GM12878 (cell line): Measurements from ENCODE around the gene SLX9. TPM values are rescaled to one million over a fixed set of nuclear protein-coding genes. Genes with fewer than 3 reads are reported as not detected.

Experiments used
- ATAC-seq: fragments of 200-7000 bp; cut with Tn5 transposase; 3 replicates; pipeline ENCODE4 v1.9.1; 2020; ENCODE audit warnings: mild to moderate bottlenecking, moderate library complexity
- BruUV-seq: library from RNA; stranded (reverse); fragments of 400-500 nt; replicated peaks from 2 replicates; lab custom pipeline; 2021; lab: Mats Ljungman, UMichigan
- CTCF ChIA-PET: fragments of 300-600 bp; sonication (Branson Sonifier 250); formaldehyde crosslinking; extraction: SDS; loops from one replicate; lab custom pipeline; 2021; ENCODE audit warnings: inconsistent platforms; lab: Yijun Ruan, JAX
- POLR2A ChIA-PET: fragments of 350-600 bp; formaldehyde crosslinking; extraction: SDS; loops from one replicate; lab custom pipeline; 2021; ENCODE audit warnings: inconsistent platforms; lab: Charles Lee
- RAD21 ChIA-PET: fragments of 300-600 bp; sonication (Branson Sonifier 250); formaldehyde crosslinking; loops from one replicate; lab custom pipeline; 2023; ENCODE audit warnings: antibody characterized with exemption; ENCODE audit not compliant: unreplicated experiment; lab: Charles Lee
- SMC1A ChIA-PET: fragments of 300-600 bp; sonication (Branson Sonifier 250); formaldehyde crosslinking; loops from one replicate; lab custom pipeline; 2023; ENCODE audit not compliant: unreplicated experiment, uncharacterized antibody; lab: Charles Lee
- DNase-seq: peaks from one replicate; pipeline ENCODE4 v3.0.0-alpha.2; 2011; ENCODE audit warnings: low read depth, low spot score
- FAIRE-seq: peaks from 3 replicates; lab custom pipeline; 2011; peaks lifted over from hg19 to GRCh38; lab: Jason Lieb, UNC
- H2AFZ ChIP-seq: 2 replicates; pipeline ENCODE4 v1.6.0; 2011; ENCODE audit warnings: low read depth, low read length, control low read depth; ENCODE audit not compliant: control insufficient read depth
- H3K27ac ChIP-seq: 2 replicates; pipeline ENCODE4 v1.5.1; 2011; ENCODE audit warnings: control low read depth; ENCODE audit not compliant: control insufficient read depth, insufficient read depth
- H3K27me3 ChIP-seq, 2 experiments: replicated peaks in 1 of 2; 2 replicates each; pipeline versions ENCODE4 v1.6.0 to v1.6.1; 2011; ENCODE audit warnings: low read length in 1 of 2; ENCODE audit not compliant: control insufficient read depth in 2 of 2, insufficient read depth in 2 of 2
- H3K36me3 ChIP-seq, 2 experiments: 2 replicates each; pipeline ENCODE4 v1.5.1; 2011; ENCODE audit warnings: low read length in 1 of 2; ENCODE audit not compliant: control insufficient read depth in 2 of 2, insufficient read depth in 2 of 2
- H3K4me1 ChIP-seq: 2 replicates; pipeline ENCODE4 v1.6.1; 2011; ENCODE audit warnings: mild to moderate bottlenecking, low read length, moderate library complexity, mixed read lengths; ENCODE audit not compliant: control insufficient read depth, insufficient read depth
- H3K4me2 ChIP-seq: 2 replicates; pipeline ENCODE4 v1.6.0; 2011; ENCODE audit warnings: control low read depth; ENCODE audit not compliant: control insufficient read depth, insufficient read depth
- H3K4me3 ChIP-seq: fragments of 200-600 bp; sonication (generic); 2 replicates; pipeline ENCODE4 v1.5.1; 2016
- H3K79me2 ChIP-seq: 2 replicates; pipeline ENCODE4 v1.6.0; 2011; ENCODE audit warnings: low read length; ENCODE audit not compliant: control insufficient read depth, insufficient read depth
- H3K9ac ChIP-seq: 2 replicates; pipeline ENCODE4 v1.8.0; 2011; ENCODE audit warnings: low read length, control low read depth, mixed read lengths; ENCODE audit not compliant: control insufficient read depth, insufficient read depth
- H3K9me3 ChIP-seq: replicated peaks from 3 replicates; pipeline ENCODE4 v1.5.1; 2011; ENCODE audit warnings: mild to moderate bottlenecking, low read length; ENCODE audit not compliant: control insufficient read depth, insufficient read depth
- H4K20me1 ChIP-seq: 2 replicates; pipeline ENCODE4 v1.6.0; 2011; ENCODE audit not compliant: control insufficient read depth, insufficient read depth
- CHD2 ChIP-seq: IDR thresholded peaks from 2 replicates; pipeline ENCODE4 v1.6.1; 2011; ENCODE audit warnings: low read depth, low read length, improper control_type of control experiment, borderline replicate concordance
- CHD4 ChIP-seq: fragments of 200-600 bp; sonication (generic); IDR thresholded peaks from 2 replicates; pipeline ENCODE4 v1.6.1; 2016; ENCODE audit warnings: mild to moderate bottlenecking
- ESRRA ChIP-seq: IDR thresholded peaks from 2 replicates; pipeline ENCODE4 v1.6.1; 2012; ENCODE audit warnings: mild to moderate bottlenecking, low read length, improper control_type of control experiment
- NBN ChIP-seq: fragments of 450-650 bp; IDR thresholded peaks from 2 replicates; pipeline ENCODE4 v1.6.1; 2016
- NFYA ChIP-seq: IDR thresholded peaks from 2 replicates; pipeline ENCODE4 v1.6.1; 2011; ENCODE audit warnings: low read depth, mild to moderate bottlenecking, low read length, improper control_type of control experiment, borderline replicate concordance
- NFYB ChIP-seq: IDR thresholded peaks from 2 replicates; pipeline ENCODE4 v1.6.1; 2011; ENCODE audit warnings: low read depth, mild to moderate bottlenecking, low read length, improper control_type of control experiment, moderate library complexity; ENCODE audit not compliant: insufficient read depth
- PAX5 ChIP-seq: IDR thresholded peaks from 2 replicates; pipeline ENCODE4 v1.6.1; 2011; ENCODE audit warnings: low read depth, low read length, borderline replicate concordance
- POLR2AphosphoS5 ChIP-seq: IDR thresholded peaks from 2 replicates; pipeline ENCODE4 v1.6.1; 2011; ENCODE audit warnings: mild to moderate bottlenecking, low read length, inconsistent platforms
- RCOR1 ChIP-seq: conservative IDR thresholded peaks from 2 replicates; pipeline ENCODE4 v1.6.1; 2012; ENCODE audit warnings: low read depth, low read length, improper control_type of control experiment
- TCF3 ChIP-seq: IDR thresholded peaks from 2 replicates; pipeline ENCODE4 v1.6.1; 2012; ENCODE audit warnings: low read depth, mild to moderate bottlenecking, low read length, borderline replicate concordance; ENCODE audit not compliant: insufficient read depth
- TCF7 ChIP-seq: IDR thresholded peaks from 2 replicates; pipeline ENCODE4 v1.6.1; 2014; ENCODE audit warnings: antibody characterized with exemption, borderline replicate concordance
- YBX1 ChIP-seq: fragments of 450-650 bp; IDR thresholded peaks from 2 replicates; pipeline ENCODE4 v1.6.1; 2016; ENCODE audit warnings: antibody characterized with exemption
- ZSCAN29 ChIP-seq: fragments of 450-650 bp; IDR thresholded peaks from 2 replicates; pipeline ENCODE4 v1.6.1; 2017; ENCODE audit warnings: mild to moderate bottlenecking, moderate library complexity
- WGBS: methylation state at CpG from one replicate; pipeline ENCODE4 v1.1.6; 2016; ENCODE audit warnings: low lambda C conversion rate; ENCODE audit not compliant: insufficient replicate concordance, insufficient coverage; ENCODE audit errors: missing lambda C conversion rate; 5-methylcytosine and 5-hydroxymethylcytosine counted together
- in situ Hi-C: fragments of 300-500 bp; cut with MboI; formaldehyde crosslinking; loops from 9 replicates; pipeline ENCODE4 v1.14.3; 2018; ENCODE audit warnings: mixed read lengths
- intact Hi-C: fragments of 100-400 bp; cut with micrococcal nuclease; formaldehyde crosslinking; loops from one replicate; pipeline ENCODE4 v1.14.2; 2022; ENCODE audit not compliant: unreplicated experiment
- polyA plus RNA-seq, 11 experiments: library from polyadenylated mRNA; depleted of rRNA in 4 of 11; unstranded in 6 of 11; stranded (reverse) in 5 of 11; fragments of >200 nt; fragmentation: Nextera tagmentation in 4 of 11; fragmentation: Illumina TruSeq in 1 of 11; extraction: Ambion mirVana in 4 of 11; extraction: Trizol in 1 of 11; gene quantifications; 1 replicate in 1 of 11; 2 replicates in 10 of 11; pipeline versions ENCODE4 v1.2.1 to v1.2.3, GENCODE V29; 2011 to 2016; ENCODE audit warnings: inconsistent platforms in 2 of 11, missing spikeins in 2 of 11, low read depth in 1 of 11
- total RNA-seq, 4 experiments: library from RNA; depleted of rRNA in 3 of 4; stranded (reverse); fragments of >200 nt in 3 of 4; fragmentation: Illumina TruSeq in 1 of 4; extraction: Trizol in 1 of 4; gene quantifications; 2 replicates each; pipeline versions ENCODE4 v1.2.1 to v1.2.3, GENCODE V29; 2013 to 2021
- TF ChIP-seq, protein P1 (sequence below): IDR thresholded peaks from 2 replicates; pipeline ENCODE4 v1.6.1; 2011; ENCODE audit warnings: borderline replicate concordance, low read depth, mild to moderate bottlenecking, moderate library complexity, low read length; ENCODE audit not compliant: insufficient read depth, poor library complexity, severe bottlenecking
- TF ChIP-seq, protein P2 (sequence below): fragments of 450-650 bp; IDR thresholded peaks from 2 replicates; pipeline ENCODE4 v1.6.1; 2017; ENCODE audit warnings: borderline replicate concordance
- TF ChIP-seq, protein P3 (sequence below): IDR thresholded peaks from 2 replicates; pipeline ENCODE4 v1.6.1; 2012; ENCODE audit warnings: low read depth, low read length, improper control_type of control experiment
- TF ChIP-seq, protein P4 (sequence below): fragments of 450-650 bp; IDR thresholded peaks from 2 replicates; pipeline ENCODE4 v1.6.1; 2017; ENCODE audit warnings: mild to moderate bottlenecking, moderate library complexity

Gene SLX9
- total and polyA plus RNA-seq, 10 of the 15 experiments (the other 5 are each of a cell fraction or from before 2014, with no cell fraction given) = 0.69 to 81.3 (median 33.9) TPM

DNA sequence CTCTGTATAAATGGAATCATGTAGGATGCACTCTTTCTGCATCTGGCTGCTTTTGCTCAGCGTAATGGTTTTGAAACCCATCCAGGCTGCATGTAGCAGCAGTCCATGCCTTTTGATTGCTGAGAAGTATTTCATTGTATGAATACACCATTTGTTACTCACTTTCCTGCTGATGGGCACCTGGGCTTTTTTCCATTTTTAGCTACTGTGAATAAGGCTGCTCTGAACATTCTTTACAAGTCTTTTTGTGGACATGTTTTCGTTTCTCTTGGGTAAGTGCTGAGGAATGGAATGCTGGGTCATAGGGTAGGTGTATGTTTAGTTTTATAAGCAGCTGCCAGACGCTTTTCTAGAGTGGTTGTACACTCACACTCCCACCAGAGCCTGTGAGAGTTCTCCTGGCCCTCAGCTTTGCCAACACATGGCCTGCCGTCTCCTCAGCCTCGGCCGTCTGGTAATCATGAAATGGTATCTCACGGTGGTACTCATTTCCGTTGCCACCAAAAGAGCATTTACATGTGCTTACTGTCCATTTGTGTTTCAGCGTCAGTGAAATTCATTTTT, 22.7 kb downstream of the SLX9 start:
- Histone ChIP-seq H3K9ac (no peak overlapping the region), H3K27ac (no peak overlapping the region), H4K20me1 (no peaks in the 10 kb centered on the region; the same call in 1 of the 2 replicates), H3K4me3 (no peak overlapping the region), H3K79me2 (no peaks in the 10 kb centered on the region), H3K9me3 (no peaks in the 10 kb centered on the region; the same call in 2 of the 3 replicates), H2AFZ (no peak overlapping the region), H3K36me3 (peaks cover 15 to 29% of the 10 kb centered on the region in 2 experiments; a peak in 3 of 4 replicates), H3K4me2 (no peak overlapping the region), H3K27me3 (no peaks in the 10 kb centered on the region), H3K4me1 (peaks cover 6% of the 10 kb centered on the region)
- WGBS = 97% methylated on average over 9 of the region's 9 CpGs
- intact Hi-C loops (no loop called here), in situ Hi-C loops (no loop called here)
- ChIA-PET SMC1A (interaction anchor here (0.6 to 3.5 kb wide), 4 partner anchors 10 to 175 kb away, joined by 3 to 16 read pairs (median 7); no protein-coding TSS in a partner anchor), RAD21 (interaction anchor here (0.7 to 1.3 kb wide), 2 partner anchors 166 to 178 kb away, joined by 3 to 4 read pairs; no protein-coding TSS in a partner anchor), CTCF (interaction anchor here (1.3 to 3.4 kb wide), 4 partner anchors 13 to 175 kb away, joined by 3 to 37 read pairs (median 16); no protein-coding TSS in a partner anchor), POLR2A (interaction anchor here (1.1 kb wide), 1 partner anchor 10 kb away, joined by 3 read pairs; no protein-coding TSS in a partner anchor)
- FAIRE-seq (no peak), ATAC-seq (no peak), DNase-seq (no peak)
- BruUV-seq = no TSS peak
- no peak for TF ChIP-seq POLR2AphosphoS5
- no peak for TF ChIP-seq NFYA
- TF ChIP-seq, protein P1, sequence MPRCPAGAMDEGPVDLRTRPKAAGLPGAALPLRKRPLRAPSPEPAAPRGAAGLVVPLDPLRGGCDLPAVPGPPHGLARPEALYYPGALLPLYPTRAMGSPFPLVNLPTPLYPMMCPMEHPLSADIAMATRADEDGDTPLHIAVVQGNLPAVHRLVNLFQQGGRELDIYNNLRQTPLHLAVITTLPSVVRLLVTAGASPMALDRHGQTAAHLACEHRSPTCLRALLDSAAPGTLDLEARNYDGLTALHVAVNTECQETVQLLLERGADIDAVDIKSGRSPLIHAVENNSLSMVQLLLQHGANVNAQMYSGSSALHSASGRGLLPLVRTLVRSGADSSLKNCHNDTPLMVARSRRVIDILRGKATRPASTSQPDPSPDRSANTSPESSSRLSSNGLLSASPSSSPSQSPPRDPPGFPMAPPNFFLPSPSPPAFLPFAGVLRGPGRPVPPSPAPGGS = no peak
- no peak for TF ChIP-seq NFYB
- TF ChIP-seq, protein P2, sequence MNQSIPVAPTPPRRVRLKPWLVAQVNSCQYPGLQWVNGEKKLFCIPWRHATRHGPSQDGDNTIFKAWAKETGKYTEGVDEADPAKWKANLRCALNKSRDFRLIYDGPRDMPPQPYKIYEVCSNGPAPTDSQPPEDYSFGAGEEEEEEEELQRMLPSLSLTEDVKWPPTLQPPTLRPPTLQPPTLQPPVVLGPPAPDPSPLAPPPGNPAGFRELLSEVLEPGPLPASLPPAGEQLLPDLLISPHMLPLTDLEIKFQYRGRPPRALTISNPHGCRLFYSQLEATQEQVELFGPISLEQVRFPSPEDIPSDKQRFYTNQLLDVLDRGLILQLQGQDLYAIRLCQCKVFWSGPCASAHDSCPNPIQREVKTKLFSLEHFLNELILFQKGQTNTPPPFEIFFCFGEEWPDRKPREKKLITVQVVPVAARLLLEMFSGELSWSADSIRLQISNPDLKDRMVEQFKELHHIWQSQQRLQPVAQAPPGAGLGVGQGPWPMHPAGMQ = no peak
- TF ChIP-seq RCOR1 = no peak
- no peak for TF ChIP-seq YBX1
- no peak for TF ChIP-seq ZSCAN29
- TF ChIP-seq CHD2 = no peak
- TF ChIP-seq NBN = no peak
- TF ChIP-seq ESRRA = no peak
- no peak for TF ChIP-seq PAX5
- TF ChIP-seq TCF7 = no peak
- no peak for TF ChIP-seq CHD4
- TF ChIP-seq, protein P3, sequence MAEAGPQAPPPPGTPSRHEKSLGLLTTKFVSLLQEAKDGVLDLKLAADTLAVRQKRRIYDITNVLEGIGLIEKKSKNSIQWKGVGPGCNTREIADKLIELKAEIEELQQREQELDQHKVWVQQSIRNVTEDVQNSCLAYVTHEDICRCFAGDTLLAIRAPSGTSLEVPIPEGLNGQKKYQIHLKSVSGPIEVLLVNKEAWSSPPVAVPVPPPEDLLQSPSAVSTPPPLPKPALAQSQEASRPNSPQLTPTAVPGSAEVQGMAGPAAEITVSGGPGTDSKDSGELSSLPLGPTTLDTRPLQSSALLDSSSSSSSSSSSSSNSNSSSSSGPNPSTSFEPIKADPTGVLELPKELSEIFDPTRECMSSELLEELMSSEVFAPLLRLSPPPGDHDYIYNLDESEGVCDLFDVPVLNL = no peak
- TF ChIP-seq, protein P4, sequence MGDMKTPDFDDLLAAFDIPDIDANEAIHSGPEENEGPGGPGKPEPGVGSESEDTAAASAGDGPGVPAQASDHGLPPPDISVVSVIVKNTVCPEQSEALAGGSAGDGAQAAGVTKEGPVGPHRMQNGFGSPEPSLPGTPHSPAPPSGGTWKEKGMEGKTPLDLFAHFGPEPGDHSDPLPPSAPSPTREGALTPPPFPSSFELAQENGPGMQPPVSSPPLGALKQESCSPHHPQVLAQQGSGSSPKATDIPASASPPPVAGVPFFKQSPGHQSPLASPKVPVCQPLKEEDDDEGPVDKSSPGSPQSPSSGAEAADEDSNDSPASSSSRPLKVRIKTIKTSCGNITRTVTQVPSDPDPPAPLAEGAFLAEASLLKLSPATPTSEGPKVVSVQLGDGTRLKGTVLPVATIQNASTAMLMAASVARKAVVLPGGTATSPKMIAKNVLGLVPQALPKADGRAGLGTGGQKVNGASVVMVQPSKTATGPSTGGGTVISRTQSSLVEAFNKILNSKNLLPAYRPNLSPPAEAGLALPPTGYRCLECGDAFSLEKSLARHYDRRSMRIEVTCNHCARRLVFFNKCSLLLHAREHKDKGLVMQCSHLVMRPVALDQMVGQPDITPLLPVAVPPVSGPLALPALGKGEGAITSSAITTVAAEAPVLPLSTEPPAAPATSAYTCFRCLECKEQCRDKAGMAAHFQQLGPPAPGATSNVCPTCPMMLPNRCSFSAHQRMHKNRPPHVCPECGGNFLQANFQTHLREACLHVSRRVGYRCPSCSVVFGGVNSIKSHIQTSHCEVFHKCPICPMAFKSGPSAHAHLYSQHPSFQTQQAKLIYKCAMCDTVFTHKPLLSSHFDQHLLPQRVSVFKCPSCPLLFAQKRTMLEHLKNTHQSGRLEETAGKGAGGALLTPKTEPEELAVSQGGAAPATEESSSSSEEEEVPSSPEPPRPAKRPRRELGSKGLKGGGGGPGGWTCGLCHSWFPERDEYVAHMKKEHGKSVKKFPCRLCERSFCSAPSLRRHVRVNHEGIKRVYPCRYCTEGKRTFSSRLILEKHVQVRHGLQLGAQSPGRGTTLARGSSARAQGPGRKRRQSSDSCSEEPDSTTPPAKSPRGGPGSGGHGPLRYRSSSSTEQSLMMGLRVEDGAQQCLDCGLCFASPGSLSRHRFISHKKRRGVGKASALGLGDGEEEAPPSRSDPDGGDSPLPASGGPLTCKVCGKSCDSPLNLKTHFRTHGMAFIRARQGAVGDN = no peak
- no peak for TF ChIP-seq TCF3
